ENCODE measurements around the gene ATP7B.
"Not testable (repeated sequence)": the region's sequence is repeated elsewhere in the genome, so short reads cannot be mapped to it uniquely, and the experiment has no call there.

Gene ATP7B

DNA sequence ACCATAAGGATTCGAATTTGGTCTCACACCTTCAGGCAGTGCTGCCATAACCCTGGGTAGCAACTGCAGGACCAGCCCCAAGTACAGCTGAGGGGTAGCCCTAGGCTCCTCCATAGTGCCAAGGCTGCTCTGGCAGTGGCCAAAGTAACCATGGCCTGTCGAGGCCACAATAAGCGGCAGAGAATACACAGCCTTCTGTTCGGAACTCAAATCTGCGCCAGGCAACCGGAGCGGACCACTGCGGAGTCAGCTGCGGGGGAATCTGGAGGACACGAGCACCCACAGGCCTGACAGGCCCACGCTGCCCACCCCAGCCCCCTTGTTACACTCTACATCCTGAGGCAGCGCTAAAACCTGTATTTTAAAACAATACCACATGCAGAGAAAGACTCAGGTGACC lies 100.7 kb downstream of the ATP7B start:
- TF ChIP-seq CTCF (IDR thresholded peaks at IDR 0.05; ENCODE audit: control insufficient read depth, extremely low read depth, insufficient read depth): no peak
- no peak for DNase-seq (ENCODE audit: low read depth)
- H3K4me3 ChIP-seq (ENCODE audit: low read depth, low read length): no peak overlapping the region

- DNase-seq (ENCODE audit: low read depth); H3K4me3 ChIP-seq (ENCODE audit: low read depth, low read length): not testable (repeated sequence)
Measured at GRCh38 chr13:51909265-51909664, 102.0 kb downstream of the ATP7B start.

DNA sequence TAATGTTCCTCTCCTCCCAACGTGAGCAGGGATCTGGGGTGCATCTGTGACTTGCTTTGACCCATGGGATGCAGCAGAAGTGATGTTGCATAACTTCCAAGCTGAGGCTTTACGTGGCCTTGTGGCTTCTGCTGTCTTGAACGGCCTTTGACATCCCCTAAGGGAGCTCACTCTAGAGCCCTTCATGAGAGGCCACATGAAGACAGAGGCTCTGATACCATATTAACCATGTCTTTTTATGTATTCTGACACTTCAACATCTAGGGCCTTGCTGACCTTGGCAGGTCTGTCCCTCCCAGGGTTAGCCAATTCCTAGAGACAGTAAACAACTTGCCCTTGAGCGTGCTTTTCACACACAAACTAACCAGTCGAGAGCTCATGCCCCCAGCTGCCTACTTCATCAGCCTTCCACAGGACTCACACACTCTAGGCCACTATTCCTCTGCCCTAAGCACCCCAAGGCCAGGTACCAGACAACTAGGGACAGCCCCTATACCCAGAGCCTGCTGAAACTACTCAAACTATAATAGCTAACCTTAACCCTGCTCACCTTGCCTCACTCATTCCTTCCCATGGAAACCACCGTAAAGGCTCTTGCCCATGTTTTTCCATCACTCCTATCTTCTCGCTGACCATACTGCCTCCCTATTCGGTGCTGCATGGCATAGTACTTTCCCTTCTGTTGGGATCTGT lies 104.1 kb downstream of the ATP7B start:
- no peak overlapping the region for H3K4me3 ChIP-seq (ENCODE audit: low read depth, low read length)
- TF ChIP-seq CTCF (IDR thresholded peaks at IDR 0.05; ENCODE audit: control insufficient read depth, extremely low read depth, insufficient read depth): no peak
- DNase-seq (ENCODE audit: low read depth): no peak

DNA sequence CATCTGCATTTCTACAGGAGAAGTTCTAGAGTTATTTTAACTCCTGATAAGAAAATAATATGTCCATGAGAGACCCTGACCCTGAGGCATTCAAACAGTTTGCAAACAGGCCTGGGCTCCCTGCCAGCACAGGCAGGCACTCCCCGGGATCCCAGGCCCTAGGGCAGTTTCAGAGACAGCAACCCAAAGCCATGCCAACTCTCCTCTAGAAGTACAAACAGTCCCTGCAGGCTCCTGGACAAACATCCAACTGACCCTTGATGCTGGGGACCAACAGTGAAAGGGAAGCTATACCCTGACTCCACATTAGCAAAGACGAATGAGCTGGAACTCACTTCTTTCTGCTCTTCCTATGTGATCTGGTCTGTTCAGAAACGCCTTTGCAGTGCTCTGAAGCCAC lies 104.7 kb downstream of the ATP7B start:
- H3K4me3 ChIP-seq (ENCODE audit: low read depth, low read length): no peak overlapping the region
- DNase-seq (ENCODE audit: low read depth): peak; percentile 63
- TF ChIP-seq CTCF (IDR thresholded peaks at IDR 0.05; ENCODE audit: control insufficient read depth, extremely low read depth, insufficient read depth): no peak

GRCh38 chr13:51905787-51906186 lies 105.5 kb downstream of the ATP7B start:
- no peak for DNase-seq (ENCODE audit: low read depth)
- H3K4me3 ChIP-seq (ENCODE audit: low read depth, low read length): no peak overlapping the region
- no peak for TF ChIP-seq CTCF (IDR thresholded peaks at IDR 0.05; ENCODE audit: control insufficient read depth, extremely low read depth, insufficient read depth)

DNA sequence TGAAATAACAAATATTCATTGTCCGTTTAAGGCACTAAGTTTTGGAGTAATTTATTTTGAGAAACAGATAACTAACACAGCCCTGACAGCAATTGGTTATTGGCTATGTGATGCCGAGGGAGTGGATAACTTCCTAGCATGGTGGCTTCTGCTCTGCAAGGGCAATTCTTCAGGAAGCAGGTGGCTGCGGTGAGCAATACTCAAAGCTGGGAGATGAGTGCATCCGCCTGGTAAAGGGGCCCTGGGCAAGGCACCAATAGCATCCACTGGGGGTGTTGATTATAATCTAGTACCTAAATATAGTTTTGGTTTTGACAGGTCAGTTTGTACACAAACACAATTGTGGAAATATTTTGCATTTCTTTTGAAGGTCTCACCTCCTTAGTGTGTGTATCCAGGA lies 108.5 kb downstream of the ATP7B start:
- no peak for TF ChIP-seq CTCF (IDR thresholded peaks at IDR 0.05; ENCODE audit: control insufficient read depth, extremely low read depth, insufficient read depth)
- H3K4me3 ChIP-seq (ENCODE audit: low read depth, low read length): no peak overlapping the region
- no peak for DNase-seq (ENCODE audit: low read depth)

DNA sequence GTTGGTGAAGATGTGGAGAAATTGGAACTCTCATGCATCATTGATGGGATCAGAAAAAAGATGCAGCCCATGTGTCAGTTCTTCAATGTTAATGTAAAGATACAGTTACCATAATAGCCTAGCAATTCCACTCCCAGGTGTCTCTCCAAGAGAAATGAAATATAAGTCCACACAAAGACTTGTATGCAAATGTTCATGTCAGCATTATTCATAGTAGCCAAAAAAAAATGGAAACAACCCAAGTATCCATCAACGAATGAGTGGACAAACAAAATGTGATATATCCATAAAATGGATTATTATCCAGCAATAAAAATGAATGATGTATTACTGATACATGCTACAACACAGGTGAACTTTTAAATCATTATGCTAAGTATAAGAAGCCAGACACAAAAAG lies 110.8 kb downstream of the ATP7B start:
- TF ChIP-seq CTCF (IDR thresholded peaks at IDR 0.05; ENCODE audit: control insufficient read depth, extremely low read depth, insufficient read depth): no peak
- H3K4me3 ChIP-seq (ENCODE audit: low read depth, low read length): no peak overlapping the region
- no peak for DNase-seq (ENCODE audit: low read depth)

All from LNCaP clone FGC (cell line).